Measurements from ENCODE around the gene ATXN10.
"Not testable (repeated sequence)": the region's sequence is repeated elsewhere in the genome, so short reads cannot be mapped to it uniquely, and the experiment has no call there.

Gene ATXN10

GRCh38 chr22:45676024-45676423 lies 4.4 kb downstream of the ATXN10 start:
- DNase-seq (ENCODE audit: low read depth in 2 of 3, low spot score in 2 of 3) = no peak

GRCh38 chr22:45677063-45677462 lies 5.4 kb downstream of the ATXN10 start:
- DNase-seq (ENCODE audit: low read depth in 2 of 3, low spot score in 2 of 3) = no peak

GRCh38 chr22:45678961-45679912 lies 7.6 kb downstream of the ATXN10 start:
- DNase-seq (ENCODE audit: low read depth in 2 of 3, low spot score in 2 of 3) = no peak

- no peak for DNase-seq (ENCODE audit: low read depth in 2 of 3, low spot score in 2 of 3)
Observed at GRCh38 chr22:45680932-45681700, 9.5 kb downstream of the ATXN10 start.

- DNase-seq (ENCODE audit: low read depth in 2 of 3, low spot score in 2 of 3) = no peak
Observed at GRCh38 chr22:45682064-45682463, 10.4 kb downstream of the ATXN10 start.

GRCh38 chr22:45682773-45683172 lies 11.1 kb downstream of the ATXN10 start:
- DNase-seq (ENCODE audit: low read depth in 2 of 3, low spot score in 2 of 3) = not testable (repeated sequence)

GRCh38 chr22:45683248-45683647 lies 11.6 kb downstream of the ATXN10 start:
- DNase-seq (ENCODE audit: low read depth in 2 of 3, low spot score in 2 of 3) = no peak

GRCh38 chr22:45683680-45684079 lies 12.0 kb downstream of the ATXN10 start:
- DNase-seq (ENCODE audit: low read depth in 2 of 3, low spot score in 2 of 3) = no peak

- no peak for DNase-seq (ENCODE audit: low read depth in 2 of 3, low spot score in 2 of 3)
Observed at GRCh38 chr22:45684169-45684568, 12.5 kb downstream of the ATXN10 start.

GRCh38 chr22:45684752-45685574 lies 13.3 kb downstream of the ATXN10 start:
- no peak for DNase-seq (ENCODE audit: low read depth in 2 of 3, low spot score in 2 of 3)

- no peak for DNase-seq (ENCODE audit: low read depth in 2 of 3, low spot score in 2 of 3)
Observed at GRCh38 chr22:45686004-45686403, 14.4 kb downstream of the ATXN10 start.

- no peak for DNase-seq (ENCODE audit: low read depth in 2 of 3, low spot score in 2 of 3)
Observed at GRCh38 chr22:45686836-45687235, 15.2 kb downstream of the ATXN10 start.

GRCh38 chr22:45688600-45689080 lies 17.0 kb downstream of the ATXN10 start:
- no peak for DNase-seq (ENCODE audit: low read depth in 2 of 3, low spot score in 2 of 3)

GRCh38 chr22:45689211-45689610 lies 17.6 kb downstream of the ATXN10 start:
- DNase-seq (ENCODE audit: low read depth in 2 of 3, low spot score in 2 of 3) = no peak

GRCh38 chr22:45690008-45690407 lies 18.4 kb downstream of the ATXN10 start:
- DNase-seq (ENCODE audit: low read depth in 2 of 3, low spot score in 2 of 3) = no peak

GRCh38 chr22:45692549-45692948 lies 20.9 kb downstream of the ATXN10 start:
- no peak for DNase-seq (ENCODE audit: low read depth in 2 of 3, low spot score in 2 of 3)

GRCh38 chr22:45693835-45694234 lies 22.2 kb downstream of the ATXN10 start:
- no peak for DNase-seq (ENCODE audit: low read depth in 2 of 3, low spot score in 2 of 3)

- no peak for DNase-seq (ENCODE audit: low read depth in 2 of 3, low spot score in 2 of 3)
Observed at GRCh38 chr22:45696227-45696626, 24.6 kb downstream of the ATXN10 start.

- DNase-seq (ENCODE audit: low read depth in 2 of 3, low spot score in 2 of 3) = no peak
Observed at GRCh38 chr22:45698094-45698493, 26.5 kb downstream of the ATXN10 start.

- no peak for DNase-seq (ENCODE audit: low read depth in 2 of 3, low spot score in 2 of 3)
Observed at GRCh38 chr22:45702981-45703380, 31.3 kb downstream of the ATXN10 start.

- DNase-seq (ENCODE audit: low read depth in 2 of 3, low spot score in 2 of 3) = no peak
Observed at GRCh38 chr22:45703758-45704157, 32.1 kb downstream of the ATXN10 start.

Data from activated CD8-positive, alpha-beta memory T cell treated with anti-CD3 and anti-CD28 coated beads for 48 hours (primary cell).